Smooth muscle cell (in vitro differentiated cells): ENCODE measurements around the gene GALNT14. TPM values are rescaled to one million over a fixed set of nuclear protein-coding genes. Genes with fewer than 3 reads are reported as not detected.

Experiments
- DNase-seq: peaks from one replicate; lab custom pipeline; 2025; ENCODE audit not compliant: unreplicated experiment; lab: John Stamatoyannopoulos, UW
- H2AFZ ChIP-seq: fragments of 200-600 bp; sonication (generic); 2 replicates; pipeline ENCODE4 v1.6.0; 2016; ENCODE audit warnings: antibody characterized with exemption, low read depth, mild to moderate bottlenecking
- H3F3A ChIP-seq: fragments of 200-600 bp; sonication (generic); 2 replicates; pipeline ENCODE4 v1.6.0; 2017; ENCODE audit warnings: antibody characterized with exemption, low read depth
- H3K27ac ChIP-seq: fragments of 200-600 bp; sonication (generic); 2 replicates; pipeline ENCODE4 v1.5.1; 2016; ENCODE audit warnings: low read depth, mild to moderate bottlenecking
- H3K27me3 ChIP-seq: fragments of 200-600 bp; sonication (generic); 2 replicates; pipeline ENCODE4 v1.6.1; 2016; ENCODE audit warnings: low read depth, mild to moderate bottlenecking
- H3K36me3 ChIP-seq: fragments of 200-600 bp; sonication (generic); 2 replicates; pipeline ENCODE4 v1.5.1; 2016; ENCODE audit warnings: low read depth
- H3K4me1 ChIP-seq: fragments of 200-600 bp; sonication (generic); 2 replicates; pipeline ENCODE4 v1.5.1; 2016; ENCODE audit warnings: low read depth
- H3K4me2 ChIP-seq: fragments of 200-600 bp; sonication (generic); 2 replicates; pipeline ENCODE4 v1.6.0; 2016; ENCODE audit warnings: mild to moderate bottlenecking
- H3K4me3 ChIP-seq: fragments of 200-600 bp; sonication (generic); 2 replicates; pipeline ENCODE4 v1.5.1; 2016; ENCODE audit warnings: mild to moderate bottlenecking
- H3K79me2 ChIP-seq: fragments of 200-600 bp; sonication (generic); 2 replicates; pipeline ENCODE4 v1.6.0; 2016; ENCODE audit warnings: low read depth, mild to moderate bottlenecking
- H3K9ac ChIP-seq: fragments of 200-600 bp; sonication (generic); 2 replicates; pipeline ENCODE4 v1.6.0; 2016; ENCODE audit warnings: low read depth
- H3K9me3 ChIP-seq: fragments of 200-600 bp; sonication (generic); replicated peaks from 2 replicates; pipeline ENCODE4 v1.5.1; 2016; ENCODE audit warnings: low read depth
- H4K20me1 ChIP-seq: fragments of 200-600 bp; sonication (generic); 2 replicates; pipeline ENCODE4 v1.6.0; 2016; ENCODE audit warnings: low read depth
- WGBS: methylation state at CpG from one replicate; pipeline ENCODE4 v1.1.7; 2016; ENCODE audit warnings: low lambda C conversion rate; 5-methylcytosine and 5-hydroxymethylcytosine counted together
- polyA plus RNA-seq: library from polyadenylated mRNA; unstranded; fragments of >200 nt; fragmentation: Nextera tagmentation; extraction: Ambion mirVana; gene quantifications from 2 replicates; pipeline ENCODE4 v1.2.1, GENCODE V29; 2016
- total RNA-seq: library from RNA; depleted of rRNA; stranded (reverse); fragments of >200 nt; gene quantifications from 2 replicates; pipeline ENCODE4 v1.2.3, GENCODE V29; 2014
- TF ChIP-seq, protein P1 (sequence below): fragments of 200-600 bp; sonication (generic); IDR thresholded peaks from 2 replicates; pipeline ENCODE4 v1.5.1; 2017; ENCODE audit warnings: borderline replicate concordance, mild to moderate bottlenecking, antibody characterized with exemption; ENCODE audit not compliant: insufficient read depth, poor library complexity, severe bottlenecking

Gene GALNT14
- total and polyA plus RNA-seq, 2 experiments from 2014 or later = 0.63 to 1.0 TPM

DNA sequence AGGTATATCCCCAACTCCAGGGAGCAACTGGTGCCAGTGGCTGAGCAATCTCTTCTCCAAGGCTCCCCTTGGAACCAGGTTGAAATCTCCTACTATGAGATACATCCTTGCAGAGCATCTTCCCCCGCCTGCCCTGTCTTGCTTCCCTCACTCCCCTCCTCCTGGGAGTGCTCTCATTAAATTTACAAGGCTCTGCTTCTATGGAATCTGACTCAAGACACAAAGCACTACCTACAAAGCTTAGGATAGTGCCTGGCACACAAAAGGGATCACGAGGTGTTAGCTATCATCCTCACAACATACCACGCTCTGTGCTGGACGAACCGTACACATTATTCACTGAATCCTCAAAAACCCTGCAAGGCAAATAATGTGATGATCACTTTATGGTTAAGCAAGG lies 121.6 kb downstream of the GALNT14 start:
- no peak overlapping the region for H3K4me3 ChIP-seq
- H3K27ac ChIP-seq = no peak overlapping the region
- no peaks in the 10 kb centered on the region for H4K20me1 ChIP-seq
- H3K79me2 ChIP-seq = no peaks in the 10 kb centered on the region
- no peaks in the 10 kb centered on the region for H3F3A ChIP-seq
- H3K9me3 ChIP-seq = no peaks in the 10 kb centered on the region
- no peak overlapping the region for H3K4me2 ChIP-seq
- no peak overlapping the region for H3K9ac ChIP-seq
- no peak for DNase-seq
- H3K36me3 ChIP-seq = no peaks in the 10 kb centered on the region
- H3K27me3 ChIP-seq = no peaks in the 10 kb centered on the region
- TF ChIP-seq, protein P1, sequence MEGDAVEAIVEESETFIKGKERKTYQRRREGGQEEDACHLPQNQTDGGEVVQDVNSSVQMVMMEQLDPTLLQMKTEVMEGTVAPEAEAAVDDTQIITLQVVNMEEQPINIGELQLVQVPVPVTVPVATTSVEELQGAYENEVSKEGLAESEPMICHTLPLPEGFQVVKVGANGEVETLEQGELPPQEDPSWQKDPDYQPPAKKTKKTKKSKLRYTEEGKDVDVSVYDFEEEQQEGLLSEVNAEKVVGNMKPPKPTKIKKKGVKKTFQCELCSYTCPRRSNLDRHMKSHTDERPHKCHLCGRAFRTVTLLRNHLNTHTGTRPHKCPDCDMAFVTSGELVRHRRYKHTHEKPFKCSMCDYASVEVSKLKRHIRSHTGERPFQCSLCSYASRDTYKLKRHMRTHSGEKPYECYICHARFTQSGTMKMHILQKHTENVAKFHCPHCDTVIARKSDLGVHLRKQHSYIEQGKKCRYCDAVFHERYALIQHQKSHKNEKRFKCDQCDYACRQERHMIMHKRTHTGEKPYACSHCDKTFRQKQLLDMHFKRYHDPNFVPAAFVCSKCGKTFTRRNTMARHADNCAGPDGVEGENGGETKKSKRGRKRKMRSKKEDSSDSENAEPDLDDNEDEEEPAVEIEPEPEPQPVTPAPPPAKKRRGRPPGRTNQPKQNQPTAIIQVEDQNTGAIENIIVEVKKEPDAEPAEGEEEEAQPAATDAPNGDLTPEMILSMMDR = no peak
- H3K4me1 ChIP-seq = no peaks in the 10 kb centered on the region
- H2AFZ ChIP-seq = no peak overlapping the region
- 93% methylated on average over 5 of the region's 5 CpGs for WGBS

DNA sequence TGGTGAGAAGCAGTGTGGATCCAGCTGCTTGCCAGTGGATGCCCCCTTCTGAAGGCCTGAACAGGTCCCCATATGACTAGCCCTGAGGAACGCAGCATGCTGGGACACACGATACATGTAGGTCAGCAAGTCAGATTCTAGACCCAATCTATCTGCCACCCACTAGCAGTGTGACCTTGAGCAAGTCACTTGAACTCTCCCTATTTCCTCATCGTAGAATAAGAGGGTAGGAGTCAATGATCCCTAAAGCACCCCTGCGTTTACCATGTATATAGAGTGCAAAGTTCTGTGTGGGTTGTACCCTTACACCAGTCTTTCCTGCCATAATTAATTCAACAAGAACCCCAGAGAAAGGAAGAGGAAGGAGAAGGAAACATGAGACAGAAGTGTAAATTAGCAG lies 123.7 kb downstream of the GALNT14 start:
- DNase-seq = no peak
- H3K79me2 ChIP-seq = no peaks in the 10 kb centered on the region
- H2AFZ ChIP-seq = no peak overlapping the region
- TF ChIP-seq, protein P1 = no peak
- H3K4me3 ChIP-seq = no peak overlapping the region
- H3K4me2 ChIP-seq = no peak overlapping the region
- no peaks in the 10 kb centered on the region for H4K20me1 ChIP-seq
- H3K27ac ChIP-seq = no peak overlapping the region
- 90% methylated on average over 4 of the region's 4 CpGs for WGBS
- no peaks in the 10 kb centered on the region for H3K36me3 ChIP-seq
- no peaks in the 10 kb centered on the region for H3K4me1 ChIP-seq
- no peaks in the 10 kb centered on the region for H3F3A ChIP-seq
- no peak overlapping the region for H3K9ac ChIP-seq
- no peaks in the 10 kb centered on the region for H3K27me3 ChIP-seq
- H3K9me3 ChIP-seq = no peaks in the 10 kb centered on the region

DNA sequence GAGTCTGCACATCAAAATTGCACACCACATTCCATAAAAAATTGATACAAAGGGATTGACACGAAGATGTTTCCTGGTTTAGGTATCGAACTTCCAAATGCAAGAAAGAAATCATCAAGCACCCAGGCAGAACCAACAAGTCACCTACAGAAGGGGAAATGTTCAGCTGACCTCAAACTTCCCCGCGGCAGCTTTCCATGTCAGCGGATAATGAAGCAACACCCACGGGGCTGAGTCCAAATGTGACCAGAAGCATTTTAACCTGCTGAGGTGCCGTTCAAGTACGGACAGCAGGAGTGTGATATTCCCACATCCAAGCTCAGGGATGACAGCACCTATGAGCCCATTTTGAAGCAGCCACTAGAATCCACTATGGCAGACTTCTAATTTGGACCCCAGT lies 124.9 kb downstream of the GALNT14 start:
- Histone ChIP-seq H3K27me3 (no peaks in the 10 kb centered on the region), H3K36me3 (no peaks in the 10 kb centered on the region), H3K9me3 (no peaks in the 10 kb centered on the region), H3K27ac (no peak overlapping the region), H4K20me1 (no peaks in the 10 kb centered on the region), H3K4me3 (no peak overlapping the region), H3K79me2 (no peaks in the 10 kb centered on the region), H2AFZ (no peak overlapping the region), H3K4me2 (no peak overlapping the region), H3F3A (no peaks in the 10 kb centered on the region), H3K4me1 (no peaks in the 10 kb centered on the region), H3K9ac (no peak overlapping the region)
- 87% methylated on average over 8 of the region's 8 CpGs for WGBS
- DNase-seq = no peak
- TF ChIP-seq, protein P1 = no peak

DNA sequence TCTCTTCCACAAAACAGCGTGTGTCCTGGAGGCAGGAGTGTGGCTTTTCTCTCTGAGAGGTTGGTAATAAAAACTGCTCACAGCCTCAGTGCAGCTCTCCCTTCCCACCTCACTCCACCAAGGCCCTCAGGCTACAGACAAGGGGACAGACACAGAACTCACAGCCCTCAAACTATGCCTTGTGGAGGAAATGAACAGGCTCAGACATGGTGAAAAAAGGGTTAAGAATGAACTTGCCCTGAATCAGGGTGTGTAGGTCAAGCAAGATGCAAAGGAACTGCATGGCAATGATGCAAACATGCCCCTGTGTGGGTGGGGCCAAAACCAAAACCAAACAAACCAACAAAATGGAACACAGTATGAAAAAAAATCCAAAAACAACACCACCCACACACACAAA lies 125.8 kb downstream of the GALNT14 start:
- DNase-seq = no peak
- Histone ChIP-seq H3K79me2 (no peaks in the 10 kb centered on the region), H3K36me3 (no peaks in the 10 kb centered on the region), H3K9me3 (no peaks in the 10 kb centered on the region), H3K4me1 (no peaks in the 10 kb centered on the region), H4K20me1 (no peaks in the 10 kb centered on the region), H3K4me3 (no peak overlapping the region), H2AFZ (no peak overlapping the region), H3K4me2 (no peak overlapping the region), H3K27ac (no peak overlapping the region), H3K9ac (no peak overlapping the region), H3F3A (no peaks in the 10 kb centered on the region), H3K27me3 (peaks cover 5% of the 10 kb centered on the region)
- TF ChIP-seq, protein P1 = no peak
- WGBS = 50% methylated on average over 1 of the region's 1 CpG
